ENCODE measurements around the gene C1orf87. TPM values are rescaled to one million over a fixed set of nuclear protein-coding genes. Genes with fewer than 3 reads are reported as not detected.

Gene C1orf87
- total RNA-seq, 1 experiment from 2014 or later = not detected

DNA sequence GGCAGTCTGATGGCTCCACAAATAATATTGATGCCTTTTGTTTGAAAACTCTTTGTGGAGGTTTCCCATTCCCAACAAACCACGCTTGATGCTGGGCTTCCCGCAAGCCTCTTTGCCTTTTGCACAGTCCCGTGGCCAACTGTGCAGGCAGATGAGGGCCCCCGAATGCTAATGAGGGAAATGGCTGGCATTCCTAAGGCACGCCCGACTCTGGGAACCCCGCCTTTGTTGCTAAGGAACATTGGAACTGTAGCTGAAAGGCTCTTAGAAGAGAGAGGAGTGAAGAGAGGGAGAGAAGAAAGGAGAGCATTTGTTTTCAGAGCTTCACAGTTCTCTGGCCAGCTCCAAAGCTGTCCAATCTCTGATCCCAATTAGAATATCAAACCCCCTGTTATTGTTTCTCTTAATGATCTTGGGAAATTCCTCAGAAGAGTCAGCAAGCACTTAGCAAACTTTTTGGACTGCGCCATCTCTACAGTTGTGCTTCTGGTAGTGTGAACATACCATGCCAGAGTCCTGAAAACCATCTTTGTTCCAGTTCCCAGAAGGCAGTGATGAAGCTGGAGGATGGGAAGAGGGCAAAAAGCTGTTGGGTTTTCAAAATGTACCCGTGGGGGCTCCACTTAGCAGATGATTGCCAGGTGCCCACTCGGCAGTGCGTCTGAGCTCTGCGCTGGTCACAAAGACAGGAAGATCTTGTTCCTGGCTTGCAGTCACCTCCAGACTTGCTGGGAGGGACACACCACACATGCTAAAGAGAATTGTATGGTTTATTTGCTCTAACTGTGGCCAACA is 86.9 kb downstream of the C1orf87 start:
- no peaks in the 10 kb centered on the region for H3K36me3 ChIP-seq (ENCODE audit: control insufficient read depth in 1 of 2, insufficient read depth in 2 of 2, low read length in 2 of 2)
- no peaks in the 10 kb centered on the region for H3K4me1 ChIP-seq (ENCODE audit: control insufficient read depth in 1 of 2, insufficient read depth in 2 of 2, low read length in 2 of 2)
- H2AFZ ChIP-seq (ENCODE audit: low read depth, low read length, poor library complexity, severe bottlenecking) = no peak overlapping the region
- ChIA-PET CTCF (interaction anchor here (1.5 kb wide), 1 partner anchor 16 kb away, joined by 3 read pairs; no protein-coding TSS in a partner anchor), POLR2A (no interaction called here), RAD21 (ENCODE audit: low non-redundant PET in 1 of 2, low total read pairs in 2 of 2, uncharacterized antibody in 2 of 2, unreplicated experiment in 2 of 2) (no interaction called here)
- H3K27me3 ChIP-seq (ENCODE audit: insufficient read depth, low read length) = 0 out of 2 replicates have a peak, but pooled peaks cover 3% of the 10 kb centered on the region
- H4K20me1 ChIP-seq (ENCODE audit: insufficient read depth) = no peaks in the 10 kb centered on the region
- no peak overlapping the region for H3K9ac ChIP-seq (ENCODE audit: low read length)
- no peaks in the 10 kb centered on the region for H3K9me2 ChIP-seq (ENCODE audit: insufficient read depth)
- ATAC-seq = no peak
- H3K4me3 ChIP-seq (replicated peaks in 1 of 2; ENCODE audit: low read depth in 1 of 2, low read length in 2 of 2) = no peak overlapping the region
- H3K9me3 ChIP-seq (ENCODE audit: control insufficient read depth in 1 of 2, insufficient read depth in 1 of 2, low read depth in 1 of 2, low read length in 2 of 2) = no peaks in the 10 kb centered on the region
- no peak for DNase-seq (ENCODE audit: low read depth, low spot score)
- no peak overlapping the region for H3K27ac ChIP-seq (ENCODE audit: low read depth, low read length)
- no peaks in the 10 kb centered on the region for H3K79me2 ChIP-seq (ENCODE audit: insufficient read depth, low read length)
- no peak for TF ChIP-seq TCF7L2 (IDR thresholded peaks at IDR 0.05; ENCODE audit: borderline replicate concordance, extremely low read depth, insufficient read depth, insufficient read length)
- TF ChIP-seq ZNF274 (IDR thresholded peaks at IDR 0.05; ENCODE audit: low read depth, low read length) = no peak
- TF ChIP-seq, protein P1, sequence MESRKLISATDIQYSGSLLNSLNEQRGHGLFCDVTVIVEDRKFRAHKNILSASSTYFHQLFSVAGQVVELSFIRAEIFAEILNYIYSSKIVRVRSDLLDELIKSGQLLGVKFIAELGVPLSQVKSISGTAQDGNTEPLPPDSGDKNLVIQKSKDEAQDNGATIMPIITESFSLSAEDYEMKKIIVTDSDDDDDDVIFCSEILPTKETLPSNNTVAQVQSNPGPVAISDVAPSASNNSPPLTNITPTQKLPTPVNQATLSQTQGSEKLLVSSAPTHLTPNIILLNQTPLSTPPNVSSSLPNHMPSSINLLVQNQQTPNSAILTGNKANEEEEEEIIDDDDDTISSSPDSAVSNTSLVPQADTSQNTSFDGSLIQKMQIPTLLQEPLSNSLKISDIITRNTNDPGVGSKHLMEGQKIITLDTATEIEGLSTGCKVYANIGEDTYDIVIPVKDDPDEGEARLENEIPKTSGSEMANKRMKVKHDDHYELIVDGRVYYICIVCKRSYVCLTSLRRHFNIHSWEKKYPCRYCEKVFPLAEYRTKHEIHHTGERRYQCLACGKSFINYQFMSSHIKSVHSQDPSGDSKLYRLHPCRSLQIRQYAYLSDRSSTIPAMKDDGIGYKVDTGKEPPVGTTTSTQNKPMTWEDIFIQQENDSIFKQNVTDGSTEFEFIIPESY (IDR thresholded peaks at IDR 0.05; ENCODE audit: extremely low read depth, insufficient replicate concordance, low read length) = no peak
- no peak for TF ChIP-seq SRF (IDR thresholded peaks at IDR 0.05; ENCODE audit: low read depth)
- no peak for TF ChIP-seq ELF1 (IDR thresholded peaks at IDR 0.05; ENCODE audit: borderline replicate concordance, low read depth)
- no peak for TF ChIP-seq EZH2phosphoT487 (IDR thresholded peaks at IDR 0.05; ENCODE audit: borderline replicate concordance)
- TF ChIP-seq, protein P2, sequence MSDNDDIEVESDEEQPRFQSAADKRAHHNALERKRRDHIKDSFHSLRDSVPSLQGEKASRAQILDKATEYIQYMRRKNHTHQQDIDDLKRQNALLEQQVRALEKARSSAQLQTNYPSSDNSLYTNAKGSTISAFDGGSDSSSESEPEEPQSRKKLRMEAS (IDR thresholded peaks at IDR 0.05) = no peak
- no peak for TF ChIP-seq CEBPB (IDR thresholded peaks at IDR 0.05; ENCODE audit: low read depth)
- no peak for TF ChIP-seq ZFX (IDR thresholded peaks at IDR 0.05)
- TF ChIP-seq, protein P3, sequence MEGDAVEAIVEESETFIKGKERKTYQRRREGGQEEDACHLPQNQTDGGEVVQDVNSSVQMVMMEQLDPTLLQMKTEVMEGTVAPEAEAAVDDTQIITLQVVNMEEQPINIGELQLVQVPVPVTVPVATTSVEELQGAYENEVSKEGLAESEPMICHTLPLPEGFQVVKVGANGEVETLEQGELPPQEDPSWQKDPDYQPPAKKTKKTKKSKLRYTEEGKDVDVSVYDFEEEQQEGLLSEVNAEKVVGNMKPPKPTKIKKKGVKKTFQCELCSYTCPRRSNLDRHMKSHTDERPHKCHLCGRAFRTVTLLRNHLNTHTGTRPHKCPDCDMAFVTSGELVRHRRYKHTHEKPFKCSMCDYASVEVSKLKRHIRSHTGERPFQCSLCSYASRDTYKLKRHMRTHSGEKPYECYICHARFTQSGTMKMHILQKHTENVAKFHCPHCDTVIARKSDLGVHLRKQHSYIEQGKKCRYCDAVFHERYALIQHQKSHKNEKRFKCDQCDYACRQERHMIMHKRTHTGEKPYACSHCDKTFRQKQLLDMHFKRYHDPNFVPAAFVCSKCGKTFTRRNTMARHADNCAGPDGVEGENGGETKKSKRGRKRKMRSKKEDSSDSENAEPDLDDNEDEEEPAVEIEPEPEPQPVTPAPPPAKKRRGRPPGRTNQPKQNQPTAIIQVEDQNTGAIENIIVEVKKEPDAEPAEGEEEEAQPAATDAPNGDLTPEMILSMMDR (IDR thresholded peaks at IDR 0.05 in 2 of 3, conservative IDR thresholded peaks at IDR 0.05 in 1 of 3; ENCODE audit: borderline replicate concordance in 1 of 3, insufficient read depth in 1 of 3, low read depth in 2 of 3, low read length in 2 of 3) = no peak
- TF ChIP-seq YY1 (IDR thresholded peaks at IDR 0.05; ENCODE audit: extremely low read depth, insufficient replicate concordance, low read depth, low read length) = no peak
- TF ChIP-seq FOSL1 (IDR thresholded peaks at IDR 0.05; ENCODE audit: low read depth) = no peak
- TF ChIP-seq POLR2AphosphoS5 (IDR thresholded peaks at IDR 0.05; ENCODE audit: low read depth, low read length) = no peak
- TF ChIP-seq CBX3 (IDR thresholded peaks at IDR 0.05; ENCODE audit: low read depth) = no peak
- TF ChIP-seq POLR2A (IDR thresholded peaks at IDR 0.05; ENCODE audit: borderline replicate concordance, extremely low read depth, insufficient read depth, insufficient read length) = no peak
- H3K4me2 ChIP-seq (ENCODE audit: low read length) = no peak overlapping the region
- intact Hi-C loops (cut with micrococcal nuclease) = no loop called here
- BruUV-seq (replicated peaks) = no TSS peak
